ENCODE results near the gene KRT73.

GRCh38 chr12:52591521-52591920 lies 26.8 kb downstream of the KRT73 start:
- TF ChIP-seq GABPA (IDR thresholded peaks at IDR 0.05; ENCODE audit: borderline replicate concordance, insufficient read depth, low read length) (no peak), TBP (IDR thresholded peaks at IDR 0.05; ENCODE audit: low read depth, low read length) (no peak), NANOG (IDR thresholded peaks at IDR 0.05; ENCODE audit: insufficient read depth, low read depth, low read length, poor library complexity, severe bottlenecking) (no peak), SIN3A (conservative IDR thresholded peaks at IDR 0.05 in 1 of 2, IDR thresholded peaks at IDR 0.05 in 1 of 2; ENCODE audit: low read depth in 1 of 2, low read length in 2 of 2) (no peak), POLR2AphosphoS5 (IDR thresholded peaks at IDR 0.05; ENCODE audit: low read depth, low read length) (no peak), POLR2A (IDR thresholded peaks at IDR 0.05; ENCODE audit: control extremely low read depth in 1 of 2, low read depth in 2 of 2, low read length in 2 of 2) (no peak), EP300 (IDR thresholded peaks at IDR 0.05; ENCODE audit: borderline replicate concordance in 1 of 2, low read depth in 2 of 2, low read length in 2 of 2) (no peak), POU5F1 (IDR thresholded peaks at IDR 0.05; ENCODE audit: low read depth, low read length) (no peak), ATF3 (IDR thresholded peaks at IDR 0.05; ENCODE audit: insufficient read depth, low read depth, low read length) (no peak), JUND (IDR thresholded peaks at IDR 0.05; ENCODE audit: low read length) (no peak)
- TF ChIP-seq, protein P1, sequence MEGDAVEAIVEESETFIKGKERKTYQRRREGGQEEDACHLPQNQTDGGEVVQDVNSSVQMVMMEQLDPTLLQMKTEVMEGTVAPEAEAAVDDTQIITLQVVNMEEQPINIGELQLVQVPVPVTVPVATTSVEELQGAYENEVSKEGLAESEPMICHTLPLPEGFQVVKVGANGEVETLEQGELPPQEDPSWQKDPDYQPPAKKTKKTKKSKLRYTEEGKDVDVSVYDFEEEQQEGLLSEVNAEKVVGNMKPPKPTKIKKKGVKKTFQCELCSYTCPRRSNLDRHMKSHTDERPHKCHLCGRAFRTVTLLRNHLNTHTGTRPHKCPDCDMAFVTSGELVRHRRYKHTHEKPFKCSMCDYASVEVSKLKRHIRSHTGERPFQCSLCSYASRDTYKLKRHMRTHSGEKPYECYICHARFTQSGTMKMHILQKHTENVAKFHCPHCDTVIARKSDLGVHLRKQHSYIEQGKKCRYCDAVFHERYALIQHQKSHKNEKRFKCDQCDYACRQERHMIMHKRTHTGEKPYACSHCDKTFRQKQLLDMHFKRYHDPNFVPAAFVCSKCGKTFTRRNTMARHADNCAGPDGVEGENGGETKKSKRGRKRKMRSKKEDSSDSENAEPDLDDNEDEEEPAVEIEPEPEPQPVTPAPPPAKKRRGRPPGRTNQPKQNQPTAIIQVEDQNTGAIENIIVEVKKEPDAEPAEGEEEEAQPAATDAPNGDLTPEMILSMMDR (IDR thresholded peaks at IDR 0.05; ENCODE audit: control extremely low read depth in 1 of 3, insufficient read depth in 1 of 3, low read depth in 1 of 3, low read length in 3 of 3) = no peak

Data from H1 (cell line).